Measurements from ENCODE around the gene TRABD2A.

TRABD2A gene

DNA sequence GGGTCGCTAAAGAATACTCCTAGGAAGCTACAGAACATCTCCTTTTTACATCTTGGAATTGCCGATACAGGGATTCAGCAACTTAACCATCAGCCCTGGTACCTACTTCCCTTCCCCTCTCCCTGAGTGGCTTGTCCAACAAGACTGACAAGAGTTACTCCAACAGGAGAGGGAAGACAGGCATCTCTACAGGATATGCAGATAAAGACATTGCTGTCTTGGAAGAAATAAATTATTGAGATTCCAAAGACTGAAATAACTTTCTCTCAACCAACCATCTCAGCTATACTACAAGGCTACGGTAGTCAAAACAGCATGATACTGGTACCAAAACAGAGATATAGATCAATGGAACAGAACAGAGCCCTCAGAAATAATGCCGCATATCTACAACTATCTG is 87.2 kb downstream of the TRABD2A start:
- H3K4me3 ChIP-seq (ENCODE audit: low read length) = no peak overlapping the region
- no peak for DNase-seq (ENCODE audit: low read depth)
- TF ChIP-seq, protein P1, sequence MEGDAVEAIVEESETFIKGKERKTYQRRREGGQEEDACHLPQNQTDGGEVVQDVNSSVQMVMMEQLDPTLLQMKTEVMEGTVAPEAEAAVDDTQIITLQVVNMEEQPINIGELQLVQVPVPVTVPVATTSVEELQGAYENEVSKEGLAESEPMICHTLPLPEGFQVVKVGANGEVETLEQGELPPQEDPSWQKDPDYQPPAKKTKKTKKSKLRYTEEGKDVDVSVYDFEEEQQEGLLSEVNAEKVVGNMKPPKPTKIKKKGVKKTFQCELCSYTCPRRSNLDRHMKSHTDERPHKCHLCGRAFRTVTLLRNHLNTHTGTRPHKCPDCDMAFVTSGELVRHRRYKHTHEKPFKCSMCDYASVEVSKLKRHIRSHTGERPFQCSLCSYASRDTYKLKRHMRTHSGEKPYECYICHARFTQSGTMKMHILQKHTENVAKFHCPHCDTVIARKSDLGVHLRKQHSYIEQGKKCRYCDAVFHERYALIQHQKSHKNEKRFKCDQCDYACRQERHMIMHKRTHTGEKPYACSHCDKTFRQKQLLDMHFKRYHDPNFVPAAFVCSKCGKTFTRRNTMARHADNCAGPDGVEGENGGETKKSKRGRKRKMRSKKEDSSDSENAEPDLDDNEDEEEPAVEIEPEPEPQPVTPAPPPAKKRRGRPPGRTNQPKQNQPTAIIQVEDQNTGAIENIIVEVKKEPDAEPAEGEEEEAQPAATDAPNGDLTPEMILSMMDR (IDR thresholded peaks at IDR 0.05; ENCODE audit: insufficient read depth, low read depth, low read length, missing control alignments) = no peak

DNA sequence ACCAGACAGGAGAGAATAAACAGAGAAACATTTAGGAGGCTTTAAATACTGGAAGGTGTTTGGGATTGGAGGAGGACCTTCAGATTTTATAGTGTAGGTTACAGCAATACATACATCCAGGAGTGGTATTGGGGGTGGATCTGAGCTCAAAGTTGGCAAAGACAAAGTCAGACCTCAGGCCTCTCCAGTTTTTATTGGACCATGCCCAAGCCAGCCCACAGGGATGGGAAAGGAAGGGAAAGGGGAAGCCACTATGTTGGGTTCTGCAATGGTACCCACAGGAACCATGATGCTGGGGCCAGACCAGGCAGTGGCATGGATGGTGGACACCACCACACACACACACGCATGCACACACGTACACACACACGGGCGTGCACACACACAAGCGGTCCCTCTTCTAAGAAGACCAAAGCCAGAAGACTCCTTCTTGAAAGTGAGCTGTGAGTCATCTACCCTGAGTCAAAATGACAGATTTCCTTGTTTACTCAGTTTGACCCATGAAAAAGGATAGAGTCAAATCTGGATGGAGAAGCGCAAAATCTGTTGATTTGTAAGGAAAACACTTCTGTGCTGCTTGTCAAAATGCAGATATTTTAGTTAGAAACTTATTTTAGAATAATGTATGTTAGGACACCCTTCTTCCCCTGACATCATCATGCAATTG is 87.9 kb downstream of the TRABD2A start:
- peak; percentile 50 for DNase-seq (ENCODE audit: low read depth)
- TF ChIP-seq, protein P1 (IDR thresholded peaks at IDR 0.05; ENCODE audit: insufficient read depth, low read depth, low read length, missing control alignments) = no peak
- H3K4me3 ChIP-seq (ENCODE audit: low read length) = no peak overlapping the region

DNA sequence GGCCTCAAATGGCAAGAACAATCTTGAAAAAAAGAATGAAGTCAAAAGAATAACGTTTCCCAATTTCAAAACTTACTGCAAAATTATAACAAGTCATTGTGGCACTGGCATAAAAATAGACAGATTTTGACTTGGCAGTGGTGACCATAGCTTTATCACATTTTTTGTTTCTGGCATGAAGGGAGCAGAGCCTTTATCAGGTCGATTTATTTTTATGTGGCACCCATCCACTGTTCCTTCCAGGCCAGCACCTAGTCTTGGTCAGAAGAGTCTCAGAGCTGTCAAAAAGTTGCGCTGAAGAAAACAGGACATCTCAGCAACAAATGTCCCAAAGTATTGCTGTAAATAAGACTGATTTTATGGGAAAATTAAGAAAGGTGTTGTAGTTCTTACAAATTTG is 92.4 kb downstream of the TRABD2A start:
- TF ChIP-seq, protein P1 (IDR thresholded peaks at IDR 0.05; ENCODE audit: insufficient read depth, low read depth, low read length, missing control alignments) = no peak
- H3K4me3 ChIP-seq (ENCODE audit: low read length) = no peak overlapping the region
- no peak for DNase-seq (ENCODE audit: low read depth)

- TF ChIP-seq, protein P1 (IDR thresholded peaks at IDR 0.05; ENCODE audit: insufficient read depth, low read depth, low read length, missing control alignments) = no peak
- DNase-seq (ENCODE audit: low read depth) = no peak
- no peak overlapping the region for H3K4me3 ChIP-seq (ENCODE audit: low read length)
Measured at GRCh38 chr2:84788027-84788426, 92.9 kb downstream of the TRABD2A start.

DNA sequence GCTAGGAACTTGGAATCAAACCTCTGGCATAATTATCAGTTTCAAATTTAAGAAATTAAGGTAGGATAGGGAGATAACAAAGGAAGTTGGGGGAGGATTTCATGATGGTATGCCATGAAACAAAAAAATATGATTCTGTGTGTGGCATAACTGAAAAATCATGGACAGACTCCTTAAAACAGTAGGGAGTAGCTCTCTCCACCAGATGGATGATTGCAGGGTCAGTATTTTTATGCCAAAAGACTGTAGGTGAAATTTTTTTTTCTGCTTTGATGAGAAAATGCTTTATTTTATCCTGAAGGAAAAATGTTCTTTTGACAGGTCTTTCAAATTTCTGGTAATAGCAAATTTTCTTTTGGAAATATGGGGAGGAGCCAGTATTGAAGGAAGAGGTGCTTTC is 94.3 kb downstream of the TRABD2A start:
- no peak for DNase-seq (ENCODE audit: low read depth)
- no peak overlapping the region for H3K4me3 ChIP-seq (ENCODE audit: low read length)
- TF ChIP-seq, protein P1 (IDR thresholded peaks at IDR 0.05; ENCODE audit: insufficient read depth, low read depth, low read length, missing control alignments) = no peak

DNA sequence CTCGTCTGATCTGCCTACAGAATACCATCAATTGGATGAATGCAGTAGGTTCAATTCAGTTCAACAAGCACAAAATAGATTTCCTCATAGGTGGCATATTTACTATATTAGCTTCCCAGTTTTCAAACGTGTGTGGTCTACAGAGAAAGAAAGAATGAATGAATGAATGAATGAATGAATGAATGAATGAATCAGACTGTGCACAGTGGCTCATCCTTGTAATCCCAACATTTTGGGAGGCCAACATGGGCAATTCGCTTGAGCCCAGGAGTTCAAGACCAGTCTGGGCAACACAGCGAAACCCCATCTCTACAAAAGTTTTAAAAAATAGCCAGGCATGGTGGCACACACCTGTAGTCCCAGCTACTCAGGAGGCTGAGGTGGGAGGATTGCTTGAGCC is 94.9 kb downstream of the TRABD2A start:
- DNase-seq (ENCODE audit: low read depth) = no peak
- H3K4me3 ChIP-seq (ENCODE audit: low read length) = no peak overlapping the region
- TF ChIP-seq, protein P1 (IDR thresholded peaks at IDR 0.05; ENCODE audit: insufficient read depth, low read depth, low read length, missing control alignments) = no peak

Data from epithelial cell of esophagus (primary cell).